Natural killer cell treated with Interleukin-12 subunit alpha and Interleukin-12 subunit beta and Interleukin-15 and Interleukin-18, amount 100 ng/mL, for 72 hours (primary cell): Measurements from ENCODE around the gene PLXDC2. TPM values are rescaled to one million over a fixed set of nuclear protein-coding genes. Genes with fewer than 3 reads are reported as not detected.

Source experiments
- ATAC-seq, 2 donors: fragments of 150-1000 bp; cut with Tn5 transposase in 1 of 2; sonication (Bioruptor Pico), chemical (Tn5 transposase) in 1 of 2; 2 replicates each; pipeline ENCODE4 v1.10.0; 2021
- DNase-seq: peaks from one replicate; pipeline ENCODE4 v3.0.0; 2022; ENCODE audit warnings: low spot score
- H3K27ac Mint-ChIP-seq, 2 donors: 1 replicate in 1 of 2; 2 replicates in 1 of 2; pipeline ENCODE4 v1.8.0; 2022; ENCODE audit warnings: mixed read lengths in 2 of 2, mild to moderate bottlenecking in 1 of 2, moderate library complexity in 1 of 2
- H3K27me3 Mint-ChIP-seq, 2 donors: 1 replicate in 1 of 2; 2 replicates in 1 of 2; pipeline ENCODE4 v1.8.0; 2022; ENCODE audit warnings: mixed read lengths in 2 of 2
- H3K36me3 Mint-ChIP-seq: one replicate; pipeline ENCODE4 v1.8.0; 2022; ENCODE audit warnings: mixed read lengths
- H3K4me1 Mint-ChIP-seq, 2 donors: 1 replicate in 1 of 2; 2 replicates in 1 of 2; pipeline ENCODE4 v1.8.0; 2022; ENCODE audit warnings: low read depth in 2 of 2, mixed read lengths in 2 of 2, mild to moderate bottlenecking in 1 of 2
- H3K4me3 Mint-ChIP-seq: one replicate; pipeline ENCODE4 v1.8.0; 2022; ENCODE audit warnings: mixed read lengths
- H3K9me3 Mint-ChIP-seq: 2 replicates; pipeline ENCODE4 v1.8.0; 2022; ENCODE audit warnings: mixed read lengths
- total RNA-seq, 2 donors: library from RNA; stranded (reverse); gene quantifications; one replicate each; pipeline ENCODE4 v1.2.3, GENCODE V29; 2022

Gene PLXDC2
- total RNA-seq, 2 donors from 2014 or later: 3.5 to 14.0 TPM

- no peak overlapping the region for H3K27ac Mint-ChIP-seq
- H3K27me3 Mint-ChIP-seq: no peaks in the 10 kb centered on the region
- ATAC-seq (no peak), DNase-seq (no peak)
- no peak overlapping the region for H3K4me3 Mint-ChIP-seq
- H3K36me3 Mint-ChIP-seq: no peaks in the 10 kb centered on the region
- peaks cover 13 to 16% of the 10 kb centered on the region in 2 donors for H3K4me1 Mint-ChIP-seq
- no peaks in the 10 kb centered on the region for H3K9me3 Mint-ChIP-seq
Measured at GRCh38 chr10:19954601-19955000, 138.4 kb downstream of the PLXDC2 start.

DNA sequence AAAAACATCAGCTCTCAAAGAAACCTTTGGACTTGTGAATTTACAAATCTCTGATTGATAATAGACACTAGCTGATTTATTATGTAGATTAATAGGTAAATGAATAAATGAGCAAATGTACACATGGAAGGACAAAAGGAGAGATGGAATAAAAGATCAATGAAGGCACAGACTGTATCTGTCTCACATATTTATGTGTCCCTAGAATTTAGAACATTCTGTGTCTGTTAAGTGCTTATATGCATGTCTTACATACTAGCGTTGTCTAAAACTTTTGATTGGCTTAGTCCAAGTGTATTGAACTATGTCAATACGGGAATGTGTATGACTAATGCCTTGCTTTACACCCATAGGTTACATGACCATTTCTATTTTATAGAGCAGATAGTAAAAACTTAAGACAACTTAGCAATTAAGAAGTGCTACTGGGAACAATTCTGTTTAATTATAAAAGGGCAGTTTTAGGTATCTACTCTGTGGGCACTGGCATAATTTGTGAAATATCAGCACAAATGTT is 140.3 kb downstream of the PLXDC2 start:
- Mint-ChIP-seq H3K9me3 (no peaks in the 10 kb centered on the region), H3K27me3 (no peaks in the 10 kb centered on the region), H3K4me3 (no peak overlapping the region), H3K36me3 (no peaks in the 10 kb centered on the region), H3K4me1 (peaks cover 13 to 29% of the 10 kb centered on the region in 2 donors), H3K27ac (no peak overlapping the region)
- no peak for DNase-seq
- ATAC-seq: no peak

- Mint-ChIP-seq H3K9me3 (no peaks in the 10 kb centered on the region), H3K4me1 (peaks cover 10 to 32% of the 10 kb centered on the region in 2 donors), H3K36me3 (no peaks in the 10 kb centered on the region), H3K4me3 (peak overlapping the region; percentile 60), H3K27ac (peak overlapping the region; percentile 59 to 94), H3K27me3 (no peaks in the 10 kb centered on the region)
- DNase-seq: no peak
- ATAC-seq: peak in 1 of 2 donors; percentile 73
Measured at GRCh38 chr10:19958787-19959186, 142.6 kb downstream of the PLXDC2 start.

- DNase-seq: no peak
- Mint-ChIP-seq H3K4me1 (peaks cover 9 to 29% of the 10 kb centered on the region in 2 donors), H3K27ac (peak overlapping the region in 1 of 2 donors; percentile 94), H3K9me3 (no peaks in the 10 kb centered on the region), H3K27me3 (no peaks in the 10 kb centered on the region), H3K36me3 (no peaks in the 10 kb centered on the region), H3K4me3 (no peak overlapping the region)
- peak in 1 of 2 donors; percentile 62 for ATAC-seq
Measured at GRCh38 chr10:19961076-19962053, 145.1 kb downstream of the PLXDC2 start.

- no peak overlapping the region for H3K27ac Mint-ChIP-seq
- H3K36me3 Mint-ChIP-seq: no peaks in the 10 kb centered on the region
- H3K9me3 Mint-ChIP-seq: no peaks in the 10 kb centered on the region
- DNase-seq: no peak
- no peak for ATAC-seq
- no peak overlapping the region for H3K4me3 Mint-ChIP-seq
- H3K4me1 Mint-ChIP-seq: peaks cover 0 to 16% of the 10 kb centered on the region in 2 donors
- no peaks in the 10 kb centered on the region for H3K27me3 Mint-ChIP-seq
Measured at GRCh38 chr10:19964625-19965024, 148.4 kb downstream of the PLXDC2 start.

DNA sequence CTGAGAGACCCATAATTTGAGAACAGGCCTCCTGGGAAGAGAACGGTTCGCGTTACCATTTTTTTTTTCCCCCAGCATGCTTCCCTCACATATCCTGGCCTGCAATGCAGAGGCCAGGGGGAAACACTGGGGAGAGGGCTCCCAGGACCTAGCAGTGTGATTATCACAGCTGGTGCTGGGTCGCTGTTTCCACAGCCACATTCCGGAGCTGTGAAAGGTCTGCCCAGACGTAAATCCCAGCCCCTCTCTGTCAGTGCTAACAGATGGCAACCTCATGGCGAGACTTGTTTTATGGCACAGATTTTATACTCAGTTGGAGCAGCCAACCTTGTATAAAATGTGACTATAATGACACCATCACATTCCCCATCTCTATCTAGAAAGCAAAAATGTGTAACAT is 150.5 kb downstream of the PLXDC2 start:
- H3K27me3 Mint-ChIP-seq: peaks cover 0 to 2% of the 10 kb centered on the region in 2 donors
- ATAC-seq: no peak
- DNase-seq: no peak
- H3K4me3 Mint-ChIP-seq: no peak overlapping the region
- peaks cover 0 to 3% of the 10 kb centered on the region in 2 donors for H3K4me1 Mint-ChIP-seq
- no peaks in the 10 kb centered on the region for H3K9me3 Mint-ChIP-seq
- no peak overlapping the region for H3K27ac Mint-ChIP-seq
- no peaks in the 10 kb centered on the region for H3K36me3 Mint-ChIP-seq

DNA sequence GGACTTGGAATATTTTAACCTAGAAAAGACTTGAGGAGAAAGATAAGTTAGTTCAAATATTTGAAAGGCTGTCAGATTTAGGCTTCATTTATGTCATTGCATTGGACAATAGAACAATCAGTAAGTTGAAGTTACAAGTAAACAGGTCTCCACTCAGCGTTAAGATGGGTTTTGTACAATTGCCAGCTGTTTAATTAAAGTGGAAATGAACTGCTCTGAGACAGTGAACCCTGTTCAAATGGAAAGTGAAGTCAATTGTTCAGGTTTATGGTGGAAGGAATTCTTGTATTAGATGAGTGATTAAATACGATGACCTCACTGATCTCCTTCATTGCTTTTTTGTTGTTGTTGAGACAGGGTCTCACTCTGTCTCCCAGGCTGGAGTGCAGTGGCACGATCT is 151.7 kb downstream of the PLXDC2 start:
- DNase-seq: no peak
- H3K4me1 Mint-ChIP-seq: peaks cover 0 to 2% of the 10 kb centered on the region in 2 donors
- H3K27ac Mint-ChIP-seq: no peak overlapping the region
- H3K4me3 Mint-ChIP-seq: no peak overlapping the region
- no peaks in the 10 kb centered on the region for H3K9me3 Mint-ChIP-seq
- ATAC-seq: no peak
- peaks cover 0 to 3% of the 10 kb centered on the region in 2 donors for H3K27me3 Mint-ChIP-seq
- H3K36me3 Mint-ChIP-seq: no peaks in the 10 kb centered on the region

DNA sequence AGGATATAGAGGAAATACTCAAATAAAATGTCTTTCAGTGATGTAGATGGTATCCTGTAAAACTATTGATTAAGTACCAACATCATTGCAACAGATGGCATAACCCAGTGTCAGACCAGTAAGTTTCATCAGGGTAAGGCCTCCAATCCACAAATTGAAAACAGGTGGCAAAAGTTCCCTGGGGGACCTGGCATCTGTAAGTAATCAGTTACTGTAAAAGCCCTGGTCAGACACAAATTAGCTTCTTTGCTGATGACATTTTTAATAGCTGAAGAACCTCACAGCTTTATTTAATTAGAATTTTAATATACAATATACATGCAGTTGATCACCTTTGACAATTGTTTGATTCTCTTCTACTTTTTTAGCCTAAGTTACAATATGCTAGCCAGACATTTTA is 152.5 kb downstream of the PLXDC2 start:
- Mint-ChIP-seq H3K36me3 (no peaks in the 10 kb centered on the region), H3K4me1 (peaks cover 0 to 2% of the 10 kb centered on the region in 2 donors), H3K27ac (no peak overlapping the region), H3K27me3 (peaks cover 0 to 3% of the 10 kb centered on the region in 2 donors), H3K4me3 (no peak overlapping the region), H3K9me3 (no peaks in the 10 kb centered on the region)
- ATAC-seq (no peak), DNase-seq (no peak)

GRCh38 chr10:19970256-19970655 is 154.0 kb downstream of the PLXDC2 start:
- H3K36me3 Mint-ChIP-seq: no peaks in the 10 kb centered on the region
- H3K4me3 Mint-ChIP-seq: no peak overlapping the region
- ATAC-seq (no peak), DNase-seq (no peak)
- H3K27ac Mint-ChIP-seq: no peak overlapping the region
- H3K4me1 Mint-ChIP-seq: peaks cover 5 to 7% of the 10 kb centered on the region in 2 donors
- no peaks in the 10 kb centered on the region for H3K9me3 Mint-ChIP-seq
- H3K27me3 Mint-ChIP-seq: peaks cover 0 to 3% of the 10 kb centered on the region in 2 donors

- Mint-ChIP-seq H3K4me3 (no peak overlapping the region), H3K9me3 (no peaks in the 10 kb centered on the region), H3K27me3 (peaks cover 0 to 3% of the 10 kb centered on the region in 2 donors), H3K4me1 (peaks cover 5 to 7% of the 10 kb centered on the region in 2 donors), H3K27ac (no peak overlapping the region), H3K36me3 (no peaks in the 10 kb centered on the region)
- no peak for DNase-seq
- ATAC-seq: no peak
Measured at GRCh38 chr10:19970717-19971116, 154.5 kb downstream of the PLXDC2 start.

DNA sequence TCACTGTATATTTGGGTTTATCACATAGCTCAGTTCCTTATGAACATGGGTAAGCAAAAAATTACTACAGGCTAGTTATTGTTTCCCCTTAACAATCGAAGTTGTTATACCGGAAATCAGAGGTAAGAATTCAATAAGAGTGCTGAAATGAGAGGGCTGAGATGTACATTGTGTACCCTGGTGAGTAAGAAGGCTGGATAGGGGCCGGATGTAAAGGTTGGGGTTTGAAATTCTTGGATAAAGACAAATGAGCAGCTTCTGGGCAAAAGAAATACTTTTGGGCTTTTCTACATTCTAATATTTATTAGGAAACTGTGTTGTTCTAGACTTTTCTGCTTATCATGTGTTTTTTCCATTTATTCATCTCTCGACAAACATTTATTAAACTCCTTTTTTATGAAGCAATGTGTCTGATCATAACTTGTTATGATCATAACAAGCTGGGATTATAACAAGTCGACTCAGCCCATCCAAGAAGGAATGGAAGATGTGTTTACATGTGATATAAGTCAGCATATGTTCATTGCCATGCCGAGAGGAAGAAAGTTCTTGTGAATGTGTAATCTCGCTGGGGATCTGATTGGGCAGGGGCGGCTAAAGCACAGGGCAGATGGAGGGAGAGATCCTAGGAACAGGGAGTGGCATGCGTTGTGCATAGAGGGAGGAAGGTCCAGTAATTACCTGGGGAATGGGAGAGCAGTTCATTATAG is 155.3 kb downstream of the PLXDC2 start:
- Mint-ChIP-seq H3K4me3 (no peak overlapping the region), H3K36me3 (no peaks in the 10 kb centered on the region), H3K9me3 (no peaks in the 10 kb centered on the region), H3K27me3 (peaks cover 0 to 3% of the 10 kb centered on the region in 2 donors), H3K4me1 (peaks cover 5 to 7% of the 10 kb centered on the region in 2 donors), H3K27ac (no peak overlapping the region)
- DNase-seq (no peak), ATAC-seq (no peak)

DNA sequence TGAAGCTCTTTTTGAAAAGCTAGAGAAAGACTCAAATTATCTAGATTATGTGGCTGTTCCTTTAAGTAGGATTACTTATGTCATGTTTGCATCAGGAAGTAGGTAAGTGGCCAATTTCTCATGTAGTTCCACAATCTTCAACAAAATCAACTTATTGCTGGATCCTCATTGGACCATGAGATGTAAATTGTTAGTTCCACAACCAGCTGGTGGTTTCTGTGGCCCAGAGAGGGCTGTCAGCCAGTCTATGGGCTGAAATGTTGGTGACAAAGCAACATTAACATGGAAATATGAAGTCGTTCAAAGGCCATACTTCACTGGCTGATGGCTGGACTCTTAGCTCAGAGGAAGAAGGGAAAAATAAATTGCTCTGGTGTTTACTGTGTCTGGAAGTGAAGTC is 157.9 kb downstream of the PLXDC2 start:
- no peak for DNase-seq
- peak in 1 of 2 donors; percentile 56 for ATAC-seq
- Mint-ChIP-seq H3K36me3 (no peaks in the 10 kb centered on the region), H3K9me3 (peaks cover 3% of the 10 kb centered on the region), H3K4me3 (no peak overlapping the region), H3K27me3 (peaks cover 0 to 3% of the 10 kb centered on the region in 2 donors), H3K27ac (peak overlapping the region in 1 of 2 donors; percentile 25), H3K4me1 (peaks cover 5 to 7% of the 10 kb centered on the region in 2 donors)

- Mint-ChIP-seq H3K27ac (peak overlapping the region in 1 of 2 donors; percentile 25), H3K4me3 (no peak overlapping the region), H3K9me3 (peaks cover 3% of the 10 kb centered on the region), H3K4me1 (peaks cover 5 to 7% of the 10 kb centered on the region in 2 donors), H3K36me3 (no peaks in the 10 kb centered on the region), H3K27me3 (peaks cover 0 to 3% of the 10 kb centered on the region in 2 donors)
- no peak for DNase-seq
- no peak for ATAC-seq
Measured at GRCh38 chr10:19974554-19974953, 158.3 kb downstream of the PLXDC2 start.
